ENCODE data around the gene TKFC. TPM values are rescaled to one million over a fixed set of nuclear protein-coding genes. Genes with fewer than 3 reads are reported as not detected.

Gene TKFC
- total RNA-seq, 4 donors from 2014 or later: 9.3 to 24.1 (median 15.5) TPM

GRCh38 chr11:61384271-61385242 lies 51.5 kb downstream of the TKFC start:
- TF ChIP-seq CTCF (IDR thresholded peaks at IDR 0.05; ENCODE audit: low read depth): no peak

- no peak for TF ChIP-seq CTCF (IDR thresholded peaks at IDR 0.05; ENCODE audit: low read depth)
Observed at GRCh38 chr11:61390161-61390560, 57.1 kb downstream of the TKFC start.

- TF ChIP-seq CTCF (IDR thresholded peaks at IDR 0.05; ENCODE audit: low read depth): no peak
Observed at GRCh38 chr11:61392981-61393595, 60.1 kb downstream of the TKFC start.

Other genes with a start within 250 kb of the TKFC start
- gene CD5, start 230.7 kb upstream of the TKFC start, total RNA-seq: 1 to 10 TPM in 3 of 4 donors, not detected in 1; 1.2 to 2.0 (median 1.3) TPM
- 10 to 100 TPM in 1 of 4 donors, 1 to 10 TPM in 3; 6.7 to 10.9 (median 8.8) TPM for gene VPS37C, start 171.8 kb upstream of the TKFC start, total RNA-seq
- 10 to 100 TPM in 2 of 4 donors, 1 to 10 TPM in 1, not detected in 1; 4.4 to 46.1 (median 45.4) TPM for gene PGA3, start 129.7 kb upstream of the TKFC start, total RNA-seq
- 10 to 100 TPM in 2 of 4 donors, 1 to 10 TPM in 2; 1.3 to 44.5 (median 24.4) TPM for gene PGA4, start 110.9 kb upstream of the TKFC start, total RNA-seq
- 10 to 100 TPM in 1 of 4 donors, 1 to 10 TPM in 2, under 1 TPM in 1; 0.51 to 11.7 (median 2.4) TPM for gene PGA5, start 92.1 kb upstream of the TKFC start, total RNA-seq
- gene VWCE, start 37.9 kb upstream of the TKFC start, total RNA-seq: 1 to 10 TPM; 1.0 to 3.9 (median 2.2) TPM
- 100 to 1,000 TPM; 105 to 144 (median 127) TPM for gene DDB1, start 123 bp upstream of the TKFC start, total RNA-seq
- gene CYB561A3, start 28.7 kb downstream of the TKFC start, total RNA-seq: 10 to 100 TPM; 22.0 to 43.0 (median 34.2) TPM
- 10 to 100 TPM; 18.5 to 55.8 (median 22.3) TPM for gene TMEM138, start 29.1 kb downstream of the TKFC start, total RNA-seq
- 10 to 100 TPM in 3 of 4 donors, 1 to 10 TPM in 1; 6.8 to 14.4 (median 13.4) TPM for gene TMEM216, start 59.4 kb downstream of the TKFC start, total RNA-seq
- gene CPSF7, start 96.7 kb downstream of the TKFC start, total RNA-seq: 10 to 100 TPM; 33.0 to 49.5 (median 40.5) TPM
- gene SDHAF2, start 96.9 kb downstream of the TKFC start, total RNA-seq: 10 to 100 TPM; 30.0 to 46.2 (median 33.9) TPM
- 1 to 10 TPM in 2 of 4 donors, under 1 TPM in 1, not detected in 1; 0.22 to 1.7 (median 1.6) TPM for gene LRRC10B, start 175.5 kb downstream of the TKFC start, total RNA-seq
- gene SYT7, start 247.8 kb downstream of the TKFC start, total RNA-seq: 1 to 10 TPM in 3 of 4 donors, under 1 TPM in 1; 0.66 to 4.0 (median 1.4) TPM